ENCODE measurements around the gene MDH2.

DNA sequence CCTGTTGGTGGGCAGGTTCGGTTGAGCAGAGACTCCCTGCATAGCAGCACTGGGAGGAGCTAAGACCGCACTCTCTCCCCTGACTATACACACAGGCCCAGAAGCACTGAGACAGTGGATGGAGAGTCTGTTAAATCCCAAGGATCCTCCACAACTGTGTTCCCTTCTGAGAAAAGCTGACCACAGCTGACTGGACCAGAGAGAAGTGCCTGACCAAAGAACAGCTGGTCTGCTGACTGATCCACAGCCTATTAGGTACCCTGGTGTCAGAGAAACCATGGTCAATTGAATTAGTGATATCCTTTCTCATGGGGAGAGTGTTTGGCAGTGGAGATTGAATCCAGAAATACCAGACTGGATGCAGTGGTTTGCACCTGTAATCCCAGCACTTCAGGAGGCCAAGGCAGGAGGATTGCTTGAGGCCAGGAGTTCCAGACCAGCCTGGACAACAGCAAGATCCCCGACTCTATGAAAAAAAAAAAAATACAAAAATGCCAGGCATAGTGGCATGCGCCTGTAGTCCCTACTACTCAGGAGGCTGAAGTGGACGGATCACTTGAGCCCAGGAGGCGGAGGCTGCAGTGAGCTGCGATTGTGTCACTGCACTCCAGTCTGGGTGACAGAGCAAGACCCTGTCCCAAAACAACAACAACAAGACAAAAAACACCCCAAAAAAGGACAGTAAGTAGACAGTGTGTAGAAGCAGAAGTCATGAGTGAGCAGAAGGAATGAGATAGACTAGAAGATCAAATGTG lies 25.7 kb upstream of the MDH2 start:
- TF ChIP-seq, protein P1, sequence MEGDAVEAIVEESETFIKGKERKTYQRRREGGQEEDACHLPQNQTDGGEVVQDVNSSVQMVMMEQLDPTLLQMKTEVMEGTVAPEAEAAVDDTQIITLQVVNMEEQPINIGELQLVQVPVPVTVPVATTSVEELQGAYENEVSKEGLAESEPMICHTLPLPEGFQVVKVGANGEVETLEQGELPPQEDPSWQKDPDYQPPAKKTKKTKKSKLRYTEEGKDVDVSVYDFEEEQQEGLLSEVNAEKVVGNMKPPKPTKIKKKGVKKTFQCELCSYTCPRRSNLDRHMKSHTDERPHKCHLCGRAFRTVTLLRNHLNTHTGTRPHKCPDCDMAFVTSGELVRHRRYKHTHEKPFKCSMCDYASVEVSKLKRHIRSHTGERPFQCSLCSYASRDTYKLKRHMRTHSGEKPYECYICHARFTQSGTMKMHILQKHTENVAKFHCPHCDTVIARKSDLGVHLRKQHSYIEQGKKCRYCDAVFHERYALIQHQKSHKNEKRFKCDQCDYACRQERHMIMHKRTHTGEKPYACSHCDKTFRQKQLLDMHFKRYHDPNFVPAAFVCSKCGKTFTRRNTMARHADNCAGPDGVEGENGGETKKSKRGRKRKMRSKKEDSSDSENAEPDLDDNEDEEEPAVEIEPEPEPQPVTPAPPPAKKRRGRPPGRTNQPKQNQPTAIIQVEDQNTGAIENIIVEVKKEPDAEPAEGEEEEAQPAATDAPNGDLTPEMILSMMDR (IDR thresholded peaks at IDR 0.05; ENCODE audit: low read depth, low read length), result no peak
- TF ChIP-seq EZH2phosphoT487 (IDR thresholded peaks at IDR 0.05; ENCODE audit: low read depth), result no peak

All from OCI-LY3 (cell line).